NCI-H2081 (cell line): Measurements from ENCODE around the gene DSC1.
"Not testable (repeated sequence)": the region's sequence is repeated elsewhere in the genome, so short reads cannot be mapped to it uniquely, and the experiment has no call there.

ENCODE experiments used
- DNase-seq, 2 experiments: peaks; one replicate each; lab custom pipeline; 2025; lab: John Stamatoyannopoulos, UW

Gene DSC1

DNA sequence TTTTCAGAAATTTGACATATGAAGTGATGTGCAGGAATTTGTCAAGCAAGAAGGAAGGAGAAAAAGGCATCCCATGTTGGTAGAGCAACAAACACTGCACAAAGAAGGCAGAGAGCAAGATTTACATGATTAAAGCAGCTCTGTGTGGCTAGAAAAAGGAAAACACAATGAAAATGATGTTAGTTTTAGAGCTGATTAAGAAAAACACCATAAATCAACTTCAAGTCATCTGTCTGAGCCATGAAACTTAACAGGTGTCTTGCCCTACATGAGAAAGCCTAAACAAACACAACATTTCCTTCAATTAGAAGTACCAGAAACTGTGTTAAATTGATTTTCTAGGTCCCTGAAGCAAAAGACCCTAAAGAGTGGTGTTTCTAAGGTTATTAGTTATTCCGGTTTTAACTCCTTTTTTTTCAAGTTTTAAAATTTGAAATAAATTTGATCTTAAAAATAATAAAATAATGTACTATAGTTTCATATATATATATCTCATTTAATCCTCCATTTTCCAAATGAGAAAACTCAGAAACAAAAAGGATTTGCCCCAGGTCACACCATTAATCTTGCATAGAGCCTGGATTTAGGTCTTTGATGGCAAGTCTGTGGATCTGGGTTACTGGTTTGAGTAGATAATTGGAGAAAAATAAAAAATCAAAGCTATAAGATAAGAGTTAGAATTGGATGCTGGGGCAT is 8.6 kb upstream of the DSC1 start:
- no peak for DNase-seq

DNA sequence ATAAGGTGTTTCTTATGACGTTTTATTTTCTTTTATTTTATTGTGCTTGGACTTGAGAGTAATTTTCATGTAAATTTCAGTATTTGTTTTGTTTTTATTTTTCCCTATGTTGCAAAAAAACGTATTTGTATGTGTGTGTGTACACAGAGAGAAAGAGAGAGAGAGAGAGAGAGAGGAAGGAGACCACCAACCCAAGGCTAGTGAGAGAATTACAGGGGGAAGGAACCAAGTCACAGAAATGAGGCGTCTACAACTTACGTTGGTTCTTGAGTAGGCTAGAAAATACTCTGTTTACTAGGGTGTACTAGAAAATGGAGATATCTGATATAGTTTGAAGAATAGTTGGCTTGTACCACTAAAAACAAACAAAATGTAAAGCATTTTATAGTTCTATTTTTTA is 7.7 kb upstream of the DSC1 start:
- DNase-seq = no peak

DNA sequence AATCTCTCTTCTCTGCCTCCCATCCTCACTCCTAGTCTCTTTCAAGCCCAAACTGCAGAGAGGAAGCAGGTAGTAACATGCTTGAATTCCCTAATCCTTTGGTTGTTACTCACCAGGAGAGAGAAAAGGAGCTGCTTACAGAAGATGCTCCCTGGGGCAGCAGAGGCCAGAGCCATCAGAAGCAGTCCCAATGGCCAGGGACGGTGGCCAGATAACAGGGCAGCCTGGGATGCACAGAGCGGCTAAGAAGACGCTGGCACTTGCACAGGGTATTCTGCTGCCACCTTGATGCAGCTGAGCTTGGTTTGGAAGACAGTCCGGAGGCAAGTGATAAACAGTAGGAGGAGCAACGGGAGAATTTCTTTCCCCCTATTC is 250 bp downstream of the DSC1 start:
- DNase-seq = no peak

DNA sequence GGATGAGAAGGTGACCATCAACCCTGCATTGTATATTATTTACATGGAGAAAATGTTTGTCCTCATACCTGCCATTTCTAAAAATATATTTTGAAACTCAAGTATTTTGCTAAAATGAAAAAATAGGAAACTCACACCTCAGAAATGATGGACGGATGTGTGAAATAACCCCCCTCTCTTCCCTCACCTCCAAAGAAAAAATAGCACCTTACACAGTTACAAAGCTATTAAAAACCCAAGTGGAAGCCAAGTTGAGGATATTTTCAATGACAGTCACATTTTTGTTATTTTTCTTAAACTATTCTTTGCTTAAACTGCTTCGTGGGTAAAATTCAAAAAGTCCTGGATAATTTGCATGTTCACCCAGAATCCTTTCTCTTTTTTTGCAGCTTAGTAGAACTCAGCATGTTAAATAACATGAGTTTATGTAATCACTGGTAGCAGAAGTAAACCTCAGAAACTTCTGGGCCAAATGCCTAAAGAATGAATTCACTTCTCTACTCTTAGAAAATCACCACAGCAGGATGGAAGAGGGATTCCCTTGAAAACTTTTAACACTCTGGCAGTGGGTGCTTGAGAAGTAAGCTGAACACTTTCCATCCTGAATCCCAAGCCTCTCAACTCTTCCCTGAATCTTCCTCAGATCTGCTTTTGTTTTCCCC is 768 bp downstream of the DSC1 start:
- no peak for DNase-seq

DNA sequence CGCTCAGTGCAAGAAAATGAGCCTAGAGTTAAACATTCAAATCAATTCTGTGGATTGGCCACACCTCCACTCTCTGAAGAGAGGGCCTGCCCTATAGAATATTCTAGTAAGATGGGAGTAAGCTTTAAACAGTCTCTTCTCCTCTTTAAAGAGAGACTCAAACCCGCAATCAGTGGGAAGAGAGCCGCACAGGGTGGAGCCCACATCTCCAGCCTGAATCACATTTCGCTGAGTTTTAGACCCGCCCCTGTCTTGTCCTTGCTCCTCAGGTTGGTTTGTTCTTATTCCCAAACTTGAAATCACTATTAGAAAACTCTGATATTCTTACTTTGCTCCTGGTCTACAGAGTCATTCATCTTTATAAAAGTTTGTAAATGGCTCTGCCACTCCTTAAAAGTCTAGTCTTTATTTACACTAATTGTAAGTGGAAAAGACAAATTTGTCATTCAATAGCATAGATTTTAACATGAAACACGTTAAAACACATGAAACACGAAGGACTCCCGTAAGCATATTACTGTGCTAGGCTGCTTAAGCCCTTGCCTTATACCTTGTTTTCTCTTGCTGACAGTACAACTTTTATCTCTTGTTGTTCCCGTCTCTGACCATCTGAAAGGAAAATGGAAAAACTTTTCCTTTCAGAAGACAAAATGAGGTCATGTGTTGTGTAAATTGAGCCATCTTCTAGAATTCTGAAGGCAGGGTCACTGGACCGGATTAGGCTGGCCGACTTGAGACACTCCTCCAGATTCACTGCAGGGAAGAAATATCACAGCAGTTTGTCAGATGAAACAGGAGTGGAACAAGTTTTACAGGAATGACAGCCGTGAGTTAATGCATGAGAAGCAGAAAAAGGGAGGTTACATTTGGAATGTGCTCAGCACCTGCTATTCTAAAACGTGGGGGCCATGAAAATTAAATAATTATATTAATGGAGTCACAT is 5.6 kb downstream of the DSC1 start:
- no peak for DNase-seq

DNA sequence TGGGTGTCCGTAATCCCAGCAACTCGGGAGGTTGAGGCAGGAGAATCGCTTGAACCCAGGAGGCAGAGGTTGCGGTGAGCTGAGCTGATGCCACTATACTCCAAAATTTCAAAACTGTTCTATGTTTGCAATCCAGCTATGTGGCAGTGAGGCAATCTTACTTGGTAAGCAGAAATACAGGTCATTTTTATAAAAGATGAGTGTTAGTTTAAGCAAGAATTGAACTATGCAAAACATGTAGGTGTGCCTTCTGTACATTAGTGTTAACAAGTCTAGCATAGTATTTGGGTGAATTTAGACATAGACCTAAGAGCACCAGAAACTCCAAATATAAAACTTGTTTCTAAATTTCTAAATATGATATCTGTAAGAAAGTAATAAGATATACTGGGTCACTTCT is 7.2 kb downstream of the DSC1 start:
- no peak for DNase-seq

DNA sequence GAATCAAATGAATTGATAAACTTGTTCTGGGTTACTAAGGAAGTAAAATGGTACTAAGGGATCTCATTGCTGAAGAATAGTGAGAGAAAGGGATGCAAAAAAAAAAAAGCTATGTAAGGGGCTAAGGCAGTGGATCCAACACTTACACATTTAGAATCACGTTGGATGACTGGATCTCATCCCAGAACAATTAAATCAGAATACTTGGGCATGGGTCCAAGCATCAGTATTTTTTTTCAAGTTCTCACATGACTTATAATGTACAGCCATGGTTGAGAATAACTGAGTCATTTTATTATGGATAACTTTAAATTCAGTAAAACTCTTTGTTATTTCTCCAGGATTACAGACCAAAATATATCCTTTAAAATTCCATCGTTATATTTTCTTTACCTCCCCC is 8.5 kb downstream of the DSC1 start:
- DNase-seq = peak in 1 of 2 experiments; percentile 15

DNA sequence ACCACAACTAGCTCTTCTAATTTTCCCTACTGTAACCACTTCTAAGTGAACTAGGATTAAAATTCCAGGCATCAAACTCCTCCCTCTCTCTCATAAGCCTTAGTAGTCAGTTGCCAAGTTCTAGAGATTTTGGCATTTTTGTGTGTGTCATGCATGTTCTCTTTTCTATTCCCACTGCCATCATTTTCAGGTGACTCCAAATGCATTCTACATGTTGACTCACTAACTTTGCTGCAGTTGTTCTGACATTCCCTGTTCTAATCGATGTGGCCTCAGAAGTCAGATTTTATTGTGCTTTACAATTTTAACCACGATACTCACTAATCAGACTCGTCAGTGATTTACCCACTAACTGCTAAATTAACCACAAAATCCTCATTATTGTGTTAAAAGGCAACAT is 13.3 kb downstream of the DSC1 start:
- DNase-seq = no peak

DNA sequence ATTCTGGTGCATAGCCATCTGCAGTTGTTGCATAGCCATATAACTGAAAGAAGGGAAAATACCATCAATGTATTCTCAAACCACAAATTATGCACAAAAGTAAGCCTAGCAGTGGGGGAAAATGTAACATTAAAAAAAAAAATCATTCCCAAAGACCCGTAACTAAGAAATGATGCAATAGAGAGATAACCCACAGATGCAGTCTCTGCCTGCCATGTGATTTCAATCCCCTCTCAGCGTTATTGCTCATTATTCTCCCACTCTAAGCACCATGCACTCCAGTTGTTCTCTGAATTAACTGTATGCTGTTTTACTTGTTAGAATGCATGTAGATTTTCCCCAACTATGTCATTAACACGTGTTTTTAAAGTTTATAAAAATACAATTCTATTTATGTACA is 14.1 kb downstream of the DSC1 start:
- DNase-seq = no peak

DNA sequence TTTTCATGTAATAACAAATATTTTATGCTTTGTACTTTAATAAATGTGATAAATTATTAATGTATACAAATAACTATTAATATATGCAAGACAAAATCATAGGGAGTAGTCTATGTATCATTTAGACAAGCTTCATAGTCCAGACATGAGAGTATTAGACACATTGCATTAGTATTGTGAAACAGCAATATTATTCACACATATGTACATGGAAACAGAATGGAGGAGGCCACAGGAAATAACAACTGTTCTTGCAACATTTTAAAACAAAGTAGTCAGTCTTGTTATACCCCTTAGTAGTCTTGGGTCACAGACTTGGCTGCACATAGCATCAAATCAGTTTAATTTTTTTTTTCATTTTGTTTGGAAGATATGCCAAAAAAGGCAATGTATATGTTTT is 15.8 kb downstream of the DSC1 start:
- no peak for DNase-seq

DNA sequence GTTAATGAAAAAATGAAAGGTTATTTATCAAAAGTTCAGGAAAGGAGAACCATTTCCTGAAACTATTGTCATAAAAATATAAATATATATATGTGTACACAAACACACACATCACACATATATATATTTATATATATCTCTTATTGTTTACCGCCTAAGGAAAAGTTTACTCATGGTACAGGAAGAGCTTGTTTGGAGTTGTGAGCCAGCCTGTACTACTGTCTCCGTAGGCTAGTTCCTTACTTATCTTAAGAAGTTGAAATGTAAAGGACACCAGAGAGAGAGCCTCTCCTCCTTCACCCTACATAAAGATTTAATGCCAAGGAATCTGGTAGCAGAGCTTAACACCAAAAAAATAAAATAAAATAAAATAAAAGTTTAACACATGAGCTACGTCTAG is 19.6 kb downstream of the DSC1 start:
- no peak for DNase-seq

DNA sequence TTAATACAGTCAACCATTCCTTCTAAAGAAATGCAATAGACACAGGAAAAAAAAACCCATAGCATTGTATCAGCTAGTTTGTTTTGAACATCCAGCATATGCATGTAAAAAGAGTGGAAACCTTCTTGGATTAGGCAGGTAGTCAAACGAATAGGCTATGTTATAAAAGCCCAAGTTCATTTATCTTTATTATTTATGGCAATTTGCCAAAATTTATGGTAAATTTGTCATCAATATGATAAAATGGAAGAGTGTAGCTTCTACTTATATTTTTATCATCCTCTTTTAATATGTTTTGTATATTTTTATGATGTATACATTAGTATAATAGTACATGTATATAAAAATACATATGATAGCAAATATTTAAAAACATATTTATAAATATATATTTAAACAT is 23.9 kb downstream of the DSC1 start:
- DNase-seq = no peak

DNA sequence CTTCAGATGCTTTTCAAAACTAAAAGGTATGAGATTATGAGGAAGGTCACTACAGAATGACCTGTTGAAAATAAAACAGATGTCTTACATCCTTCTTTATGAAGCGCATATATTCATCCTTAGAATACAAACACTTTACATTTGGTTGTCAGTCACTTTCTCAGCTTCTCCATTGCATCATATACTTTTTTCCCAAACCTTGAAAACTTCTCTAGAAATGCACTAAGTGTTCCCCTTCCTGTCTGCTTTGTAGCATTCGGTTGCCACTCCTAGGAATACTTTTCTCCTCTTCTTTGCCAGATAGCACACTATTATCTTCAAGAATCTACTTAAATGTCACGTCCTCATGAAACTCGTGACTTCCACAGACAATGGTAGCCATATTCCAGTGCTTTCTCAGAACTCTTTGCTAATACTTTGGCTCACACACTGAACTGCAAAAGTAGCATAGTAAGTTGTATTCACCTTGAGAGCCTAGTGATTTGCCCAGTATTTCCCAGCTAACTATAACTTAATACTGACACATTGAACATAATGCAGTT is 27.6 kb downstream of the DSC1 start:
- no peak for DNase-seq

DNA sequence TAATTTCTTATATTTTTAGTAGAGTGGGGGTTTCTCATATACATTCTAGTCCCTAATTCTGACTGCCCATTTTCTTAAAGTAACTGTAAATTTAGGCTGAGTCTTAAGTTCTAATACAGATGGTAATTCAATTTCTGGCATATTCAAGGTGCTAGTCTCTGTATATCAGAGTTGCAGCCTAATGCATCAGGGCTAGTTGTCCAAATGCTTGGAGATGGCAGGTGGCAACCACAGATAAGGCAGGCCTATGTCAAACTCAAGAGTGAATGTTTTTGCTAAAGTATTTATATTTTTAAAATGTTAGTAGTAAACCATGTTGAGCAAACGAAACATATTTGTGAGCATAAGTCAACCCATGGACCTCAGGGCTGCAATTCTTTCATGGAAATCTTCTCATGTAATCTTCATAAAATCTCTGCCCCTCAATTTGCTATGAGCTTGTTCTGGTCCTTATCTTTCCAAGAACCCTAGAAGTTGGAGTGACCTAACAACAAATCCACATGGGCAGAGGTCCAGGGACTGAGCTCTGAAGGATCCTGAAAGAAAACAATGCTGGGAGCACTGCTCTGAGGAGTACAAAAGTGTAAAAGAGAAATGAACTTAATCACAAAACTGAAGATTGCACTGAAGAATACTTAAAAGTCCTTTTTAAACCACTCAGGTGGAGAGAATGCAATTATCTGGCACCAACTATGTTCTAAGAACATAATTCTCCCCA is 33.1 kb downstream of the DSC1 start:
- no peak for DNase-seq

DNA sequence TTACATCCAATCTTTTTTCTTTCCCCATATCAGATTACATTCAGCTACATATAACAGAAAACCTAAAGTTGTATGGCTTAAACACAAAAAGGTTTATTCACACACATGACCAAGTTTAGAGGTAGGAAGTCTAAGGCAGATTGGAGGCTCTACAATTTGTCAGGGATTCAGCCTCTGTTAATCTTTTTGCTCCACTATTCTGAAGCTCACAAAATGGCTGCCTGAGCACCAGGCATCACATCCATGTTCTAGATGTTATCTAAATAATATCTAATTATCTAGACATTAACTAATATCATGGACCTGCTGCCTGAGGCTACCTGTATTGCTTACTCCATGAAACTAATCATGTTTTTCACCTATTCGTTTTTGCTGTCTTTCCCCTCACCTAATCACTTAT is 36.8 kb downstream of the DSC1 start:
- DNase-seq = no peak

DNA sequence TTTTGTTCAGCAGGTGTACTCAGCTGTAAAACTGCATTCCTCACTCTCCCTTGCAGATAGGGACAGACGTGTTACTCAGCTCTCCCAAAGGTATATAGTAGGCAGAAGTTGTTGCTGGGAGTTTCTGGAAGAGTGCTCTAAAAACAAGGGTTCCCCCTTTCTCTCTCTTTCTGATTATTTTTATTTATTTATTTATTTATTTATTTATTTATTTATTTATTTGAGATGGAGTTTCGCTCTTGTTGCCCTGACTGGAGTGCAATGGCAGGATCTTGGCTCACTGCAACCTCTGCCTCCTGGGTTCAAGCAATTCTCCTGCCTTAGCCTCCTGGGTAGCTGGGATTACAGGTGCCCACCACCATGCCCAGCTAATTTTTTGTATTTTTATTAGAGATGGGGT is 39.5 kb downstream of the DSC1 start:
- DNase-seq = not testable (repeated sequence)

DNA sequence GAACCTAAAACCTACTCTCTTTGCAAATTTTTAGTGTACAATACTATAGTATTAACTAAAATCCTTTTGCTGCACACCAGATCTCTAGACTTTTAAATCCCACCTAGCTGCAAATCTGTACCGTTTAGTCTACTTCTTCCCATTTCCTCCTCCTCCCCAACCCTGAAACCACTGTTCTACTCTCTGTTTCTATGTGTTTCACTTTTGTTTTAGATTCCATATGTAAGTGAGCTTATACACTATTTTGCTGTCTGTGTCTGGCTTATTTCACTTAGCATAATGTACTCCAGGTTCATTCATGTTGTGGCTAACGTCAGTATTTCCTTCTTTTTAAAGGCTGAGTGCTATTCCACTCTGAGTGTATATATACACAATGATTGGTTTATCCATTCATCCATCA is 42.1 kb downstream of the DSC1 start:
- DNase-seq = no peak

DNA sequence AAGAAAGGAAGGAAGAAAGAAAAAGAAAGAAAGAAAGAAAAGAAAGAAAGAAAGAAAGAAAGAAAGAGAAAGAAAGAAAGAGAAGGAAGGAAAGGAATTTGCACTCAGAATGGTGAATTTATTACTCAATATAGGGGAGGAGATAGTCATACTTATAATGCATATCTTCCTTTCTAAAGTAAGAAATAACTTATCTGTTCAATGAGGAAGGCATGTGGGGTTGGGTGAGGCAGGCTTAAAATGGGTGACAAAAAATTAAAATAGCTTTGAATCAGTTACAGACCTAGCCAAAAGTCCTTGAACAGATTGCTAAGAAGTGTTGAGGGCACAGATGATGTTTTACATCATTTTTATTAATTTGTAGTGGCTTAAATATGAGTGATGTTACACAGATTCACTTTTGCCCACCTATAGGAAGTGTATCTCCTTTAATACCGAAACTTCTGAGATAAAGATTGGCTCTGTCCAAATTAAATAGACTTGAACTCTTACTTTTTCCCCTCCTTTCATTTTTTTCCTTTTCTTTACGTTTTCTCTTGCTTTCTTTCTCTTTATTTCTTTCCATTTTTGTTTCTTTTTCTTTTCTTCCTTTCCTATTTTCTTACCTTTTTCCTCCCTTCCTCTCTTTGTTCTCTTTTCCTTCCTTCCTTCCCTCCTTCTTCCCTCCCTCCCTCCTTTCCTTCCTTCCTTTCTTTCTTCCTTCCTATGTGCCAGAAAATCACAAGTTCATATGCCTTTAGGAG is 45.6 kb downstream of the DSC1 start:
- DNase-seq = no peak

DNA sequence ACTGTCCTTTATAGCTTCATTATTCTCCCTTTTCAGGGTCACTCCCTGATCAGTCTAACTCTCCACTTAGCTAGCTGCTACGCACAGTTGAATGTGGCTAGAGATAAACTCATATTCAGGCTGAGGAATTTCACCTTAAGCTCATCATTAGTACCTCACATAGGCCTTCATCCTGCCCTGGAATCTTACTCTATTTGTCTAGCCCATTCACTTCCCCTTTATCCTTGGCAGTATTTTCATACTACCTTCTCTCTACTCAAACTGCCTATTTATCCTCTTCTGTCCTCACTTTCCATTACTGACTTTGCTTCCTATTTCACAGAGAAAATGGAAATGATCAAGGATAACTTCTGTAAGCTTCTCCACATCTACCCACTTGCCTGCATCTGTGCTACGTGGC is 49.9 kb downstream of the DSC1 start:
- DNase-seq = no peak

DNA sequence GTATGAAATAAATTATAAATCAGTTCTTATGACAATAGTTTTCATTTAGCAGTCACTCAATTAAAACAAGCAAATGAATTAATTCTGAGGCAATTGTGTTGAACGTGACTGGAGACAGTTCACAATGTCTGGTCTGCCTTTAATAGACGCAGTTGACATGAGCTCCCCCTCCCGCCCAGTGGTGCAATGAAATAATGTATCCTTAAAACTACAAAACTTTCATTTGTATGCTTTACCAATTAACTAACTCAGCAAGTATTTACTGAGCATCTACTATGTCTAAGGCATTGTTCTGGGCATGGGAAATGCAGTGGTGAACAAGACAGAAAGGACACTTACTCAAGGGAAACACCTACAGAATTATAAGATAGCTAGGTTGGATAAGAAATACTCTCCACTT is 56.9 kb downstream of the DSC1 start:
- no peak for DNase-seq

DNA sequence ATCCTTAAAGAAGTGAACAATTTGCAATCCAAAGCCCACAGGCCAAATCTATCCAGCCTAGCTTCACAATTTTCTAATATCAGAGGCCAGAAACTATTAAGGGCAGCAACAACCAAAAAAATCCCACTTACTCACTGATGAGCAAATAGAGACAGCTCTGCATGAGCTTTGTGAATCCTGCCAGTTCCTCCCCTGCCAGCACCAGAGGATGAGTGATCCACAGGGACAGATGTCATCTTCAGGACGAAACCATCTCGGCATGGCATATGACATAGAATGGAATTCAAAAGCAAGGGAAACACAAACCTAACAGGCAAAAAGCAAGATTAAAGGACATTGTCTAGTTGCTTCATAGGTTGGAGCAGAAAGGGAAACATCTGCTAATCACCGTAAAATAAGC is 58.2 kb downstream of the DSC1 start:
- no peak for DNase-seq
